Hematopoietic multipotent progenitor cell (in vitro differentiated cells): ENCODE data around the gene CFDP1. TPM values are rescaled to one million over a fixed set of nuclear protein-coding genes. Genes with fewer than 3 reads are reported as not detected.
A peak's percentile ranks its signal among the peaks of the same experiment; 100 is the strongest.
"Not testable (repeated sequence)": the region's sequence is repeated elsewhere in the genome, so short reads cannot be mapped to it uniquely, and the experiment has no call there.

Experiments
- DNase-seq, 3 donors: peaks; one replicate each; pipeline ENCODE4 v3.0.0-alpha.2; 2011 to 2015; ENCODE audit warnings: low read depth in 2 of 3, low spot score in 2 of 3
- total RNA-seq: library from RNA; depleted of rRNA; stranded (reverse); fragments of >200 nt; gene quantifications from one replicate; pipeline ENCODE4 v1.2.3, GENCODE V29; 2012

The CFDP1 gene
- total RNA-seq, 1 donor: 10.8 TPM

DNA sequence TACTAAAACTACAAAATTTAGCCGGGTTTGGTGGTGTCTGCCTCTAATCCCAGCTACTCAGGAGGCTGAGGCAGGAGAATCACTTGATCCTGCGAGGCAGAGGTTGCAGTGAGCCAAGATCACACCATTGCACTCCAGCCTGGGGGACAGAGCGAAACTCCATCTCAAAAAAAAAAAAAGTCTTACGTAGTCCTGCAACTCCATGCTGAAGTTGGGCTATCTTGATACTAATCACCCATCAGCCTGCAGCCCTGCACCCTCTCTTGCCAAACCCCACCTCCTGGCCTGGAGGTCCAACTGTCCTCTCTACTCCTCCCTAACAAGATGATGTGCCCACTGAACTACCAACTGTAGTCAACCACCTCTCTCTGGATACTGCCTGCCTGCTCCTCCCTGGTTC lies 26.4 kb upstream of the CFDP1 start:
- no peak for DNase-seq

GRCh38 chr16:75458439-75458838 lies 25.1 kb upstream of the CFDP1 start:
- no peak for DNase-seq

GRCh38 chr16:75458029-75458428 lies 24.7 kb upstream of the CFDP1 start:
- no peak for DNase-seq

GRCh38 chr16:75457485-75458021 lies 24.2 kb upstream of the CFDP1 start:
- DNase-seq: no peak

- no peak for DNase-seq
Observed at GRCh38 chr16:75456971-75457370, 23.7 kb upstream of the CFDP1 start.

GRCh38 chr16:75456486-75456885 lies 23.2 kb upstream of the CFDP1 start:
- not testable (repeated sequence) for DNase-seq

GRCh38 chr16:75455677-75456076 lies 22.4 kb upstream of the CFDP1 start:
- DNase-seq: no peak

DNA sequence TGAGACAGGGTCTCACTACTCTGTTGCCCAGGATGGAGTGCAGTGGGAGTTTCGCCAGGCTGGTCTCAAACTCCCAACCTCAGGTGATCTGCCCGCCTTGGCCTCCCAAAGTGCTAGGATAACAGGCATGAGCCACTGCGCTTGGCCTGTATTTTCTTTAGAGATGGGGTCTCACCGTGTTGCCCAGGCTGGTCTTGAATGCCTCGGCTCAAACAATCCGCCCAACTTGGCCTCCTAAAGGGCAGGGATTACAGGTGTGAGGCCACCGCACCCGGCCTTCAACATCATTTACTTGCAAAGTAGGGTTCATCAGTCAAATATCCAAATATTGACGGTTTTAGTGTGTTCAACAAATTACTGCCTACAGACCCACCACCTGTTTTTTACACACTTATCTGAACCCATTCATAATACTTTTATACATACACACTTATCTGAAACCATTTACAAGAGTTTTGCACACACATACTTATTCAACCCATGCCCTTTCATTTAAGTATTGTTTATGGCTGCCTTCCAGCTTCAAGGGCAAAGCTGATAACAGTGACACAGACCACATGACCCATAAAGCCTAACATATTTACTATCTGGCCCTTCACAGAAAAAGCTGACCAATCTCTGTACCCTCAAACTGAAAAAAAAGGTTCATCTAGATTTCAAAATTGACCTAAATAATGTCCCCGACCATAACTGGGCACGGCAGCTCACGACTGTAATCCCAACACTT lies 19.3 kb upstream of the CFDP1 start:
- DNase-seq: no peak

GRCh38 chr16:75446416-75446815 lies 13.1 kb upstream of the CFDP1 start:
- DNase-seq: no peak

DNA sequence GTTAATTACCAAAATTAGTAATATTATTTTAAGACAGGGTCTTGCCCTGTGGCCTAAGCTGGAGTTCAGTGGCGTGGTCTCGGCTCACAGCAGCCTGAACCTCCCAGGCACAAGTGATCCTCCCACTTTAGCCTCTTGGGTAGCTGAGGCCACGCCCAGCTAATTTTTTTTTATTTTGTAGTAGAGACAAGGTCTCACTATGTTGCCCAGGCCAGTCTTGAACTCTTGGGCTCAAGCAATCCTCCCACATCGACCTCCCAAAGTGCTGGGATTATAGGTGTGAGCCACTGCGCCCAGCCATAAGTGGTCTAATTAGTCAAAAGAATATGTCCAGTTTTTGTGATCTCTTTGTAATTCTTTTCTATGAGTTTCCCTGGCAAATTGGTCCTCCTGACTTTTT lies 12.0 kb upstream of the CFDP1 start:
- DNase-seq: no peak

DNA sequence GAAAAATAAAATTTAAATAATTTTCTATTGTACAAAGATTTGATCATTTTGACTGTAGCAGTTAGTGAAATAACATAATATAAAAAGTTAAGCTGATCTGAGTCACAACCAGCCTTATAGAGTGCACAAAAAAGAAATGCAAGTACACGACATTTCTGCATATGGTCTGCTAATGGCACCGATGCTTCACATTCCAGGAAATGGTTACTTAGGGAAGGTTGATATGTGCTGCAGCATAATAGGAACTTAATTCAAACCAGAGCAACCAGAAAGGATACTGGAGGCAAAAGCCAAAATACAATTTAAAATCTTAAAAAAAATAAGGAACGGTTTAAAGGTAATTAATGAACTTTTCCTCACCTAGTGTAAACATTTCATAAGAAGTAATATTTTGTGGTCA lies 10.0 kb upstream of the CFDP1 start:
- DNase-seq: no peak

DNA sequence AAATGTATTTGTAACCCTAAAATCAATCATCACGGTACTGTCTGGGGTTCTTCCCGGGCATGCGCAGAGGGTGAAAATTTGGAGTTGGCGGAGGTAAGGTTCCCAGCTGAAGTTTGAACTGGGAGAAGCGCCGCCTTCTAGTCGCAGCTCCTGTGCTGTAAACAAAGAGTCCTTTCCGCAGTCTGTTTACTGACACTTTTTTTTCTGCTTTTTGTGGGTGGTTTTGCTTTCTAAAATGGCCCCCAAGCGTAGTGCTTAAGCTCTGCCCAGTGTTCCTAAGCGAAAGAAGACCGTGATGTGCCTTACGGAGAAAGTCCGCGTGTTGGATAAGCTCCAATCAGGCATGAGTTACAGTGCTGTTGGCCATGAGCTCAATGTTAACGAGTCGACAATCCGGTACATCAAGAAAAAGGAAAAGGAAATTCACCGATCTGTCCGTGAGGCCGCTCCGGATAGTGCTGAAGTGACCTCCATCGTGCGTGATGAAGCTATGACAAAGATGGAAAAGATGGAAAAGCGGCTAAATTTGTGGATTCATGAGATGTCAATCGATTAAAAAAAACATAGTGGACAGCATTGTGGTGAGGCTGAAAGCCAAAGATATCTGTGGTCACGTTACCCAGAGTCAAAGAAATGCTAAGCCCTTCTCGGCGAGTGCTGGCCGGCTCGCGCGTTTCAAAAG lies 570 bp upstream of the CFDP1 start:
- peak in 2 of 3 donors; percentile 91 to 97 for DNase-seq

DNA sequence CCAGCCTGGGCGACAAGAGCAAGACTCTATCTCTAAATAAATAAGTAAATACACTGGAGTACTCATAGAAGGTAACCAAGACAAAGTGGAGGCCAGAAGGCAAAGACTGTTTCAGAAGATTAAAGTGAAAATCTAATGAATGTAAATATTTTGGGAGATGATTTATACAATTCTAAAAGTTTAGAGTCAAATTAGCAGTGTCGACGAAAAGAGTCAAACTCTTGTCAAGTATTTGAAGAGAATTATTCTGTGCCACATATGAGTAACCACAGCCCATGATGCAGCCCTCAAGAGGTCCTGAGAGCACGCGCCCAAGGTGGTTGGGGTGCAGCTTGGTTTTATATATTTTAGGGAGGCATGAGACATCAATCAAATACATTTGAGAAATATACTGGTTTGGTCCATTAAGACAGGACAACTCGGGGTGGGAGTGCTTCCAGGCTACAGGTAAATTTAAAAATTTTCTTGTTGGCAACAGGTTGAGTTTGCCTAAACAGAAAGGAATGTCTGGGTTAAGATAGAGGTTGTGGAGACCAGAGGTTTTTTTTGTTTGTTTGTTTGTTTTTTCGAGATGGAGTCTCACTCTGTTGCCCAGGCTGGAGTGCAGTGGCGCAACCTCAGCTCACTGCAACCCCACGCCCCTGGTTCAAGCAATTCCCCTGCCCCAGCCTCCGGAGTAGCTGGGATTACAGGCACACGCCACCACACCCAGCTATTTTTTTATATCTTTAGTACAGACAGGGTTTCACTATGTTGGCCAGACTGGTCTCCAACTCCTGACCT lies 3.5 kb downstream of the CFDP1 start:
- DNase-seq: no peak

DNA sequence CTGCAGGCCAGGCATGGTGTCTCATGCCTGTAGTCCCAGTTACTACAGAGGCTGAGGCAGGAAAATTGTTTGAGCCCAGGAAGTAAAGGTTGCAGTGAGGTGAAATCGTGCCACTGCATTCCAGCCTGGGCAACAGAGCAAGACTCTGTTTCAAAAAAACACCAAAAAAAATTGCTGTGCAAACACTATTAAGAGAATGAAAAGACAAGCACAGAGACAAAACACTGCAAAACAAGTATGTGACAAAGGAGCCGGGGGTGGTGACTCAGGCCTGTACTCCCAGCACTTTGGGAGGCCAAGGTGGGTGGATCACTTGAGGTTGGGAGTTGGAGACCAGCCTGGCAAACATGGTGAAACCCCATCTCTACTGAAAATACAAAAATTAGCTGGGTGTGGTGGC lies 6.8 kb downstream of the CFDP1 start:
- DNase-seq: not testable (repeated sequence)

GRCh38 chr16:75424105-75424762 lies 9.1 kb downstream of the CFDP1 start:
- DNase-seq: not testable (repeated sequence)

- DNase-seq: no peak
Observed at GRCh38 chr16:75423723-75424104, 9.6 kb downstream of the CFDP1 start.

GRCh38 chr16:75421820-75422126 lies 11.5 kb downstream of the CFDP1 start:
- DNase-seq: no peak

DNA sequence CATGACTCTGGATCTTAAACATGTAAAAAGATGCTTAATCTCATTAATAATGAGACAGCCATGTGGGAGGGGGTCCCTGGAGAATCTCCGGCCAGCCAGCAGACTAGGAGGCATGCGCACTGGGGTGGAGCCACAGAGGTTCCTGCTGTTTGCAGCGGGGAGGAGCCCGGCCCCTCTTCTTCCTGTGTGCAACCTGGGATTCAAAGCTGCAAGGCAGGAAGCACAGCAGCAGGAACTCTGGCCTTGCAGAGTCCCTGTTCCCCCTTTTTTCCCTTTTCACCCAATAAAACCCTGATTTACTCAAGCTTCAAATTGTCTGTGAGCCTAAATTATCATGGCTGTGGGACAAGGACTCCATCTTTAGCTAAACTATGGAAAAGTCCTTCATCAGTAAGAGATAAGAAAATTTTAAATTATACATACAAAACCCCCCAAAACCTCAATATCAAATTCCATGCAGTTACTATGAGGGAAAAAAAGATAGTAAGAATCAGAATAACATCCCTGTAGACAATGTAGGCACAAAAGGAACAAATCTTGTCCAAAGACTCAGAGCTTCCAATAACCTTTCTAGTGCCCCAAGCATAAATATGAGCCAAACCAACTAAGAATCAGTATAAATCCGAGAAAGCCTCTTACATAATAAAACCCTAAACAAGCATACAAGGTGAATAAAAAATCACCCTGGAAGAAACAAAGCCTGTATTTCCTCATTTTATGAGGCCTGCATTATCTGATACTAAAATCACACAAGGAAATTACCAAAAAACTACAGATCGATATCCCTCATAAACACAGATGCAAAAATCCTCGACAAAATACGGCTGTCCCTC lies 12.1 kb downstream of the CFDP1 start:
- peak in 2 of 3 donors; percentile 10 to 22 for DNase-seq

DNA sequence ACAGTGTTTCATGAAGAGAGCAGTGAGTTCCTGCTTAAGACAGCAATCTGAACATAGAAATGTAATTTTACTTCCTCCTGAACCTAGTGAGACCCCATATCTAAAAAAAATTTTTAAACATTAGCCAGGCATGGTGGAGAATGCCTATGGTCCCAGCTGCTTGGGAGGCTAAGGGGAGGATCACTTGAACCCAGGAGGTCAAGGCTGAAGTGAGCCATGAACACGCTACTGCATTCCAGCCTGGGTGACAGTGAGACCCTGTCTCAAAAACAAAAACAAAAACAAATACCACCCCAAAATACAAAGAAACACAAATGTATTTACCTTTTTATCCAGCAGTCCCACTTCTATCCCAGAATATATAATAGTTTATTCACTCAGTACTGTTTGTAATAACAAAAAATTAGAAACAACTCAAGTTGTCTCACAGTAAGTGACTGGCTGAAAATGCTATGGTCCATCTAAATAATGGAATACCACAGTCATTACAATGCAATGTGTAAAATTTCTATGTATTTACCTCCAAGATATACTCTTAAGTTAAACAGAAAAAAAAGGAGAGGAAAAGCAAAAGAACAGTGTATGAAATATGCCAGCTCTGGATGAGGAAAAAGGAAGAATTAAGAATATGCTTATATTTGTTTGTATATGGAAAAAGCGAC lies 16.3 kb downstream of the CFDP1 start:
- no peak for DNase-seq
